HG03060 (cell line): ENCODE results near the gene MAML3.

Experiments used
- ATAC-seq: cut with Tn5 transposase; IDR thresholded peaks from one replicate; pipeline ENCODE4 v1.9.1; 2021; ENCODE audit warnings: low read depth, moderate number of reproducible peaks; ENCODE audit not compliant: unreplicated experiment

The MAML3 gene

DNA sequence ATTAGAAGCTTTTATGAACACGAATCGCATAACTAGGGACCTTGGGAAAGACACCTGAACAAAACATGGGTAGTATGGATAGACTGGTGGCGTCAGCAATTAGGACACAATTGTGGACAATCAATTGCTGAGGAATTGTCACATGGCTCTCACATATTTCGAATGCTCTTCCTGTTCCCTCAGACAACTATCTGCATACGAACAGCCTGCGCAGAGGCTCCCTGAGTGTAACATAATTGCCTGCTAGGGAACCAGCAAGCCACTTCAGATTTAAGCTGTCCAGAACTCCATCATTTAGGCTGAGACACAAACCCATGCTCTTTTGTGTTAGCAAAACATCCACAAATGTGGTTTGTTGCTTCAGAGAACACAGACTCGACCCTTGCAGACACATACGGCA is 327.6 kb downstream of the MAML3 start:
- no peak for ATAC-seq

DNA sequence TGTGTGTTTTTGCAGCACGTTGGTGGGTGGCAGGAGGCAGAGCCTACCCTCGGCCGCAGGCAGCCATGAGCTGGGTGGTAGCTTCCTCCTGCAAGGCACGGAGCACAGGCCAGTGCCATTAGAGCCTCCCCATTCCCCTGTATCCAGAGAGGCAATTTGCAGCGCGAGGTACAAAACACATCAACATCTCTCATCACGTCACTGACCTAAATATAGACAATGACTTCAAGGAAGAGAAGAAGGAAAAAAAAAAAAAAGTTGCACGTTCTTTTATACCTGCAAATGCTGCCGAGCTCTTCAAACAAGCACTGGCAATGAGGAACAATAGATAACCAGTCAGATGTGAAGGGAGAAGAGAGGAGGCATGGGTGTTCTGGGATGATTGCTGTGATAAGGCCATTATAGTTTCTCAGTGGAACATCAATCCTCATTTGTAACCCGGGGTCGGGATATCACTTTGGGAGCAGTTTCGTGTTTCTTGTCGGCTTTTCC is 328.4 kb downstream of the MAML3 start:
- no peak for ATAC-seq

DNA sequence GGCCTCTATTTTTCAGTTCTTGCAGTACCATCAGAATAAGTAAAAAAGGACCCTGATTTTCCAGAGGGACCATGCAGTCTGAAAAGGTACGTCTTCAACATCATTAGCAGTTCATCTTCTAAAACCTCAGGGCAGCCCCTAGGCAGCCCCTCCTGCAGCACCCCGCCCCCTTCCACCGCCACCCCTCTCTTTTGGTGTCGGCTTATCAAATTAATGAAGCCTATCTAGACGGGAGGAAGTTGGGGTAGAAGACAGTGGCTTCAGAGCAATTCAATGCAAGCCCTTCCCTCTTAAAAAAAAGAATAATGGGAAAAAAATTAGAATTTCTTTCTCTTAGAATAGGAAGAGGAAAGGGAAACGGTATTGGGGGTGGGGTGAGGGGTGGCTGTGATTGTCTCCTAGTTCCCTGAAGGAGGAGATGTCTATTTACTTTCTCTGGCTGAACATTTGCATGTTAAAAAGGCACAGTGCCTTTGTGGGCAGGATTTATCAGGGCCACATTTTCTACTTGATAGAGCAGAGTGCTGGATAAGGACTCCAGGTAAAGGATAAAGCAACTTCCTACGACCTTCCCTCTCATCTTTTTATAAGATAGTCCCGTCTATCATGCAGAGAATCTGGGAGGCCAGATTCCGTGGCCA is 329.0 kb downstream of the MAML3 start:
- ATAC-seq = no peak

DNA sequence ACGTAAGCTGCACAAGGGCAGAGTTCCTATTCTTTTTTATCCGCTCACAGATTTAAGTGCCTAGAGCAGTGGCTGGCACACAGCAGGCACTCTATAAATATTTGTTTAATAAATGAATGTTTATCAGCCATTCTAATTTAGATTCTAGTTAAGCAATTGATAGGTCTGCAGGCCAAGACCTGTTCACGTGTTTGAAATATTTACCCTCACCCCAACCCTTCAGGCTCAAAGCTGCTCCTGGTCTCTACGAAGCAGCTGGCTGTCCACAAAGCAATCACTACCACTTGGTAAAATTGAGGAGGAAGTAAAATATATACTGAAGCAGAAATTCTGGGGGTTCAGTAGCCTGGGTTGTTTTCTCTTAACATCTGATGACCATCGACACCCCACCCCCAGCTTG is 330.2 kb downstream of the MAML3 start:
- ATAC-seq = no peak

DNA sequence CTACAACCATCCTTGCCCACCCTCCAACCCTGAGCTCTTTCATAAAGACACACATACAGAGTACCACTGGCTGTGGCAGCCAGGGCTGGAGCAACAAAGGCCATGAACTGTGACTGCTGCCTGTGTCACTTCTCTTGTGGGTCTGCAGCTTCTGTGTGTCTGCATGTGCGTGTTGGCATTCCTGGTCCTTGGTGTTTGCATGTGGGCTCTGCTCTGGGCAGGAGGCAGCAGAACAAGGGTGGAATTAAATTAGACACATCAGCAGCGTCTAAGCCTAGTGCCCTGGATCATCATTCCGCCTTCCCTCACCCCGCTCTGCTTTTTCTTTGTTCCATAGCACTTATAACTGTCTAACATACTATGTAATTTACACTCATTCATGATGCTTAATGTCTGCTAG is 330.6 kb downstream of the MAML3 start:
- no peak for ATAC-seq

DNA sequence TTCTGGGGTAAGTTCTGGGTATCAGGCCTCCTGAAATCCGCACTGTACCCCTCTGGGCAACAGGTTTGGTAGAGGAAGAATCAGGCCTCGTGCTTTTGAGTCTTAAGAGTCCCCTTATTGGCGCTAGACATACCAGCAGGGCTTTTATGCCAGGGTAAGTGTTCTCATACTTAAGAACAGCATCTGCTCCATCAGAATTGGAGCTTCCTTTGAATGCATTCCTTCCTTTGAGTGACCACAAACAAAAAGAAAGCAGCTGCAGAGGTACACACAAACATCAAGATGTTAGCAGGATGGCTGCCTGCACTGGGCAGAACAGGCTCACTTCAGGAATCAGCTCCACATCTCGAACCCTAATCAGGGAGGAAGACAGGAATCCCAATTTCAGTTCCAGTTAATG is 331.6 kb downstream of the MAML3 start:
- no peak for ATAC-seq

DNA sequence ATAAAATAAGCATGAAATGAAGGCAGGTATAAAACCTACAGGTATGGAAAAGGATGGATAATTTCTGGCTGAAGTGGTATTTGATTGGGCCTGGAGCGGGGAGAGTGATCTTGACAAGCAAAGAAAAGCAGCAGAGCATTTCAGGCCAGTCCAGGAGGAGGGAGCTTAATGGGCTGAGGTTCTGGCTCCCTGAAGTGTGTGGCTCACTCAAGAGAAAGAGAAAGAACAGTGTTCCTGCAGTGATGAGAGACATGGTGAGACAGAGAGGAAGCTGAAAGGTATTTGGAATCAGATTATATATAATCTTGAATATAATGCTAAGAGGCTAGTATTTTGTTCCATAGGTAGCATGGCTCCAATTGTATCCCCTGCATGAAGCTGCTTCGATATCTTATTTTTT is 334.9 kb downstream of the MAML3 start:
- no peak for ATAC-seq

DNA sequence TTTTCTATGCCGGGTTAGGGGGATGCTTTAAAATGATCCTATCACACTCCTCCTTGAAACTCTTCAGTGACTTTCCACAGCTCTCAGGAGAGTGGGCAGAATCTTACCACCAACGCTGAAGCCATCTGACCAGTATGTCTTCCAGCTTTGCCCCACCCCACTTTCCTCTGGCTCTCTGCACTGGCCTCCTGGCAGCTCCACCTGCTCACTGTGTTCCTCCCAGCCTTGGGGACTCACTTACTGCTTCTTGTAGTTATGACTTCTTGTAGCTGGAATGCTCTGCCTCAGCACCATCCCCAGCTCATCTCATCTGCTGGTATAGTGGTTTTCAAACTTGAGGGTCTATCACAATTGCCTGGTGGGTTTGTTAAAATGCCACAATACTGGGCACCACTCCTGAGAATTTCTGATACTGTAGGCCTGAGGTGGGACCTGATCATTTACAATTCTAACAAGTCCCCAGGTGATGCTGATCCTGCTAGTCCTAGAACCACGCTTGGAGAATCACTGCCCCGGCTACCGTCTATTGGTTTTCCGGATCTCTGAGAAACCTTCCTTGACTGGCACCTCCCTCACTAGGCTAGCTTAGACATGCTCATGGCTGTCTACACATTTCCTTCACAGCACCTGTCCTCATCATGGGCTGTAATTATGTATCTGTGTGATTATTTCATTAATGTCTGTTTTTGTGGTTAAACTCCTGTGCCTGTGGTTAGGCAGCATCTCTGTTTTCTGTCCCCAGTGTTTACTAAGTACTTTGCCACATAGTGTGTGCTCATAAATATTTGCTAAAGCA is 336.1 kb downstream of the MAML3 start:
- no peak for ATAC-seq

DNA sequence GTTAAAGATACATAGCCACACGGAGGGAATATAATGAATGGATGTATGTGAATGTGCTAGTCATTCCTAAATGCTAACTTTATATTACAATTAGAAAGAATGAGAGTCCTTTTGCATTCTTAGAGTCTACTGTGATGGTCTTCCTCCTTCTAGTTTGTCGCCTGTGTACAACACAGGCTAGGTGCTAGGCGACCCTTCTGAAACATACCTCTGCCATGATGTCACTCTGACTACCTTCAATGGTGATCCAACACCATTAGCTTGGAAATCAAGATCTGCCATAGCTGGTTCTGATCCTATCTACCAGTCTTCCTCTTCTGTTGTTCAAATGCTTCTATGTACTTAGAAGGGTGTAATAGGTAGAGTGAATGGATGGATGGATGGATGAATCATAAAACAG is 337.1 kb downstream of the MAML3 start:
- ATAC-seq = no peak

DNA sequence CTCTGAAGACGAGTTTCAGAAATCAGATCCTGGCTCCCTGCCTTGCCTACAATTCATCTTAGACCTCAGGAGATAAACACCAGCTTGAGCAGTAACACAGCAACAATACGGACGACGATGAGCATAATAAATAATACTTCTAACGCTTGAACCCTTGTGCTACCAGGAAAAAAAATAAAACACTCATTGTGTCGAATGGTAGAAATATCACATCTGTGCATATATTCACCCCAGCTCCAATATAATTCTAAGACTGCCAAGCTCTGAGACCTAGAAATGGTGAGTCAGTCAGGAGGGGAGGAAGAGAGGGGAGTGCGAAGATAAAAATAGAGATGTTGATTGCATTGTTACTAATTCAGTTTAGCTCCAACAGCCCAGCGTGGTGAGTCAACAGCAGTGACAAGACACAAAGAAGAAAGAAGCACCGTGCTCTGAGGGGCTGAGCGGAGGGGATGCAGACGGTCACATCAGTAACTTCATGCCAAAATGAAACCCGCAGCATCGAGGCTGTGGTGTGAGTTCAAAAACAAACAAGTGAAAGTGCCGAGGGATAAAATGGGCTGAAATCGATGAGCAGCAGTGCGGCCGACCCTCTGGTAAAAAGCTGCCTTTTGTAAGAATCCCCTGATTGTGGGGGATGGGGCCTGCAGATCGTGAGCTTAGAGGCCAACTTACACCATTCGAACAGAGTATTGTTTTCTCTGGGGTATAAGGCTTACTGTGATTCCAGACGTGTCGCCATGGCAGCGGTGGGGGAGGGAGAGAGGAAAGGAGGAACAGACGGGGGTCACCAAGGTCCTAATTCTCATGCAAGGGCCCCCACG is 338.0 kb downstream of the MAML3 start:
- ATAC-seq = no peak

DNA sequence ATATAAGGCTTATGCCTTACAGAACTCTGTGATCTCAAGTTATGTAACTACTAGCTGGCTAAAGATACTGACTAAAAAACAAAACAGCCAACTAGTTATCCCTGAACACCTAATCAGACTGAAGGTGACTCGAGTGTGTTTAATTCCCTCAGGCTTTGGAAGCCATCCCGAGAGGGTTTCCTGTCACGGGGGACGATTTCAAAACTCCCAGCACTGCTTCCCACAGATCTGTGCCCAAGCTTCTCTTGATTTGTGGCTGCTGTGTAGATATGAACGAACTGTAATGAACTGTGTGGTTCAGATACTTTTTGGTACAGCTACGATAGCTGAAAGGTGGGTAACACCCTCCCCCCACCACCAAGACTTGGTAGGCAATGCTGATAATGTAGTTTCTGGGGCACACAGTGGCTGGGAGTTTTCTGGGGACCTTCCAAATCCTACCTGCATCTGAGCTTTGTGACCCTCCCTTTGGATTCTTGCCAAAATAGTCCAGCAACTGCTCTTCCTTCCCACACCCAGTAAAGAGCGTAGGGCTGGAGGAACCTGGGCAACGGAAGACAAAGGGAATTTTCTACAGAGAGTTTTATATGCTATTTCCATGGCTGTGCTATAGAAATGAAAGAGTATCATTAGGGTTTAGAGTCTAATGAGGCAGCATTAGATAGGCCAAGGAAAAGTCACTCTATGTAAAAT is 339.5 kb downstream of the MAML3 start:
- ATAC-seq = no peak

DNA sequence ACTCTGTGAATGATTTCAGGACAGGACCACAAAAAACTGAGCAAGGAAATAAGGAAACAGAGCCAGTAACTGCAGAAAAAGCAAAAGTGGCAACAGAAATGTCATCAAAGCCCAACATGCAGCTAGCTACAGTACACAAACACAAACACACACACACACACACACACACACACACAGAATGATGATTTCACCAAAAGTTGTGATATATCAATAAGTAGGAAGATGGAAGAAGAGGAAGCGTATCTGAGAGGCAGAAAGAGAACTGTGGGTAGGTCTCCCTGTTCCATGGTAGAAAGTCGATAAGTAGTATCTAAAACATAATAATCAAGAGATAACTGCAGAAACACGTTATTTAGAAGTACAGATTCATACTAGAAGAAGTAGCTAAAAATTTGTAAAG is 340.1 kb downstream of the MAML3 start:
- ATAC-seq = no peak

DNA sequence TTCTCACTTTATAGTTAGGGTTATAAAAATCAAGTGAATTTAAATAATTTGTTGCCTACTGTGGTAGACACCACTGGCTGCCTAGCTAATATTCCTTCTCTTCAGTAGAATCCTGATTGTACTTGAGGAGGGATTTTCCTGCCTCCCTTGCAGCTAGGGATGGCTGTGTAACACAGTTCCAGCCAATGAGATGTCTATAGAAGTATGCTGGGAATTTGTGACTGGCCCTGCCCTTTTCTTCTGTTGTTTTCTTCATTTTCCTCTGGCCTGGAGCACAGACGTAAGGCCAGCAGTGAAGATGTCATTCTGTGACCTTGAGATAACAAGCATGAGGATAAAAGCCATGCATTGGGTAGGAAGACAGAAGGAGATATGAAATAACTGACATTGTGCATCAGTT is 343.3 kb downstream of the MAML3 start:
- no peak for ATAC-seq

DNA sequence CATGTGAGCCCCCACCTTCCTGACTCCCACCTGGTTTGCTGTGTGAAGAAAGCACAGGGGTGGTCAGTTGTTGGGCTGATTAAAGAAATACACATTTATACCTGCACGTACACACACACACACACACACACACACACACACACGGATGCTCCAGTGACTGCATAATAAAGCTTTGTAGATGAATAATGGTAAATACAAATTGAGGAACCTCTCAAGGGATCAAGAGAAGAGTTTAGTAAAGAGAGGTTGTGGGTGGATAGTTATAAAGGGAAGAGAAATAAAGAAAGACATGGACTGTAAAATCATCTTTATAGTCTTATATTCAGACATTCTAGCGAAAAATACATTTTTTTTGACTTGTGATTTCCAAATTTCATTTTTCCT is 344.2 kb downstream of the MAML3 start:
- no peak for ATAC-seq

DNA sequence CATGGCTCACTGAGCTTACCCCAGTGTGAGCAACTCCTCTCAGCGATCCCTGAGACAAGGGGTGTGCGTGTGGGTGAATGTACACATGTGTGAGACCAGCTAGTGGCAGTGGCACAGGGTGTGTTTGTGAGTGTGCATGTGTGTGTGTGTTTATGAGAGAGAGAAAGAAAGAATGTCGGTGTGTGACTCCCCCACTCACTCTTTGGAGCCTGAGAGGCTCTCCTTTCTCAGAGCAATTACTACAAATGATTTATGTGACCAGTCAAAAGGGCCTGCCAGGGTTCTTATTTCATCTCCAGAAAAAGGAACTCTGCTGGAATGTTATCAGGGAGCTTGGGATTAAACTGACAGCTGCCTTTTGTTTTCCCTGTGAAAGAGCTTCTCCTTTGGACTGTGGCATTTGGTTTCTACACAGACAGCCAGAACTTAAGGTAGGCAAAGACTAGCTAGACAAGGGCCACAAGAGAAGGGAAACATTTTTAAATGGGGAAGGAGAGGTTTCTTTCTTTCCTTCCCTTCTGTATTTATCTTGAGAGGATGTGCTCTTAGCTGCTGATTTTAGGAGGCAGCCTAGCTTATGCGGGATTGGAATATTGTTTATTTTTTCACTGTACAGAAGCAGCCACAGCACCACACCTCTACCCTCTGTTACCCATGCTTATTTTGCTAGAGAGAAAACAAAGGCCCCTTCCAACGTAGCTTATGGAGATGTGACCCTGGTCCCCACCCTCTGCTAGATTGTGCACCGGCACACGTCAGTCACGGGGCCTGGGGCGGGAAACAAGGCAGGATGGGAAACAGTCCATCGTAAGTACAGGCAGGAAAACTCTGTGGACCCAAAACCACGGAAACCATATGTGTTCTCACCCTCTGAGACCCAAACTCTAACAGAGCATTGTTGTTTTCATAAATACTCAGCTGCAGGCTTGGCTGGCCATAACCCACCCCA is 344.9 kb downstream of the MAML3 start:
- ATAC-seq = no peak

DNA sequence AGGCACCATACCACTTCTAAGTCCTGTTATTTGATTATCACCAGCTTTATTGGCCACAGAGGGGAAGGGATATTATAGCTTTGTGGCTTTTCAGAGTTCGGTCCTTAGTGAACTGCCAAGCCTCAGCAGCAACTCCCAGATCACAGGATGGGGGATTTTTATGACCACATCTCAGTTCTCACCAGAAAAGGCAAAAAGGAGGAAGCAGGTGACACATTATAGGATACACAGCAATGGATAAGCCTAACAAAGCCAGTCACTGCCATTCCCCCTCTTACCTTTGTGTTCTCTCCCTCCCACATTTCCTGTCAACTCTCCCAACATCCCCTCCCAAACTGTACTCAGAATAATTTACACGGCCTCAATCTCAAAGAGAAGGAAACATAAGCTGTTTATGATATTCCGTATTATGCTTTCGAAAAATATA is 345.6 kb downstream of the MAML3 start:
- no peak for ATAC-seq

DNA sequence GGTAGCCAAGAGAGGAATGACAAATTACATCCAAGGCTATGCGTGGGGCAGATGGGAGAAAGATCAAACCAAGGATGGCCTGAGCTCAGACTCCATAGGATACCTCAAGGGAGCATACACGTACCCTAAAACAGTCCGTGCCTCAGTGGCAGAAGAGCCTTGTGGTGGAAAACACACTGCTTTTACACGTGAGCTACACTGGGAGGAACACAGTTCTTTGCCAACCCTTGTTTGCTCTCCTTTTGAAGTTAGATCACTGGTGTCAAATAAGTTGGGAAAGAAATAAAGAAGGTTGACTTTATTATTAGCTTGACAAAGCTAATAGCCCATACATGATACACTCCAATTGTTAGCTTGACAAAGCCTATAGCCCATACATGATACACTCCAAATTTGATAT is 346.5 kb downstream of the MAML3 start:
- ATAC-seq = no peak

DNA sequence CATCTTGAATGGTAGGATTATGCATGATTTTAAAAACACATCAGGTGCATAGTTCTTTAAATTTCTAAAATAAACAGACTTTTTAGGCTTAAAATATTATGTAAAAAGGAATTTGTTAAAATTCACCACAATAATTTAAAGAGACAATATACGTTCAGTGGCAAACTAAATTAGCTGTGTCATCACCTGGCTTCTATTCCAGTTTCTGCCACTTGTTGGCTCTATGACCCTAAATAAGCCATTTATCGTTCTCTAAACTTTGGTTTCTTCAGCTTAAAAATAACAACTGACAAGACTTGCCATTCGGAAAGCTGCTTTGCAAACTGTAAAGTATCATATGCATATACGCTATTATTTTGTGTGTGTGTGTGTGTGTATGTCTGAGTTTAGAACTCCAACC is 347.1 kb downstream of the MAML3 start:
- no peak for ATAC-seq

DNA sequence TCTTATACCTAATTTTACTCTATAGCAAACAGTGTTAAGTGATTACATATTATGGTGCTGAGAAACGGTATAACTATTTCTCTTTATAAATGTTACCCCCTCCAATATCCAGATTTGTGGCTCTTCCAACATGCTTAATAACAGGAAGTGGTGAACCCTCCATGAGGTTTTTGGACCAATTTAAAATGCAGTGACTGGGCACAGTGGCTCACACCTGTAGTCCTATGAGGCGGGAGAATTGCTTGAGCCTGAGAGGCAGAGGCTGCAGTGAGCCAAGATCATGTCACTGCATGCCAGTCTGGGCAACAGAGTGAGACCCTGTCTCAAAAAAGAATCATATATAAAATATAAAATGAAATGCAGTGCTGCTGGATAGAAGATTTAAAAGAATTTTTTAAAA is 351.1 kb downstream of the MAML3 start:
- ATAC-seq = no peak

DNA sequence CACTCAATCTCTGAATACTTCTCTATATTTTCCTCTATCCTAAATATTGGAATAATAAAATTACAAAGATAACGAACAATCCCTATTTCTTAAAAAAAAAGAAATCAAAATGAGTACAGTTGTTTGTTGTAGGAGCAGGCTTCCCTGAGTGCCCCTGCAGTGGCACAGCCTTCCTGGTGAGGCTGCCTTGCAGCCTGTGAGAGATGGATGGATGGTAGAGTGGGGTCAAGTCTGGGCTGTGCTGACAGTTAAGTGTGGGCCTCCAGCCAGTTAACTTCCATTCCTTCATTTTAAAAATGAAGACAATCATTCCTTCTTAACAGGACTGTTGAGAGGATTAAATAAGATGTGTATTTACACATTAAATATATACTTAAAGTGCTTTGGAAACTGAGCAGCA is 351.5 kb downstream of the MAML3 start:
- no peak for ATAC-seq
